Thoracic aorta (tissue), 2 donors: ENCODE data around the gene CAMTA2. TPM values are rescaled to one million over a fixed set of nuclear protein-coding genes. Genes with fewer than 3 reads are reported as not detected.

Source experiments
- ATAC-seq: fragments of 150-250 bp; one replicate; pipeline ENCODE4 v1.8.0; 2017; ENCODE audit warnings: low read depth; ENCODE audit not compliant: insufficient number of reproducible peaks, low FRiP score
- DNase-seq: peaks from one replicate; pipeline ENCODE4 v3.0.0-alpha.2; 2020; ENCODE audit warnings: low spot score
- H3K27ac ChIP-seq, 2 donors: fragments of 200-600 bp; sonication (generic); 1 replicate in 1 of 2; 2 replicates in 1 of 2; pipeline ENCODE4 v1.5.1; 2016; ENCODE audit warnings: mild to moderate bottlenecking in 2 of 2, moderate library complexity in 2 of 2
- H3K27me3 ChIP-seq: fragments of 200-600 bp; sonication (generic); replicated peaks from 2 replicates; pipeline ENCODE4 v1.6.0; 2016; ENCODE audit warnings: mild to moderate bottlenecking; ENCODE audit not compliant: insufficient read depth
- H3K36me3 ChIP-seq: fragments of 200-600 bp; sonication (generic); one replicate; pipeline ENCODE4 v1.5.1; 2016
- H3K4me1 ChIP-seq, 2 donors: fragments of 200-600 bp; sonication (generic); 1 replicate in 1 of 2; 2 replicates in 1 of 2; pipeline versions ENCODE4 v1.5.1 to v1.6.0; 2016; ENCODE audit warnings: low read depth in 2 of 2, mild to moderate bottlenecking in 1 of 2; ENCODE audit not compliant: control insufficient read depth in 1 of 2
- H3K4me3 ChIP-seq: fragments of 200-600 bp; sonication (generic); 2 replicates; pipeline ENCODE4 v1.5.1; 2016; ENCODE audit warnings: mild to moderate bottlenecking
- H3K9me3 ChIP-seq: fragments of 200-600 bp; sonication (generic); 2 replicates; pipeline ENCODE4 v1.5.1; 2016
- CTCF ChIP-seq: fragments of 200-600 bp; sonication (generic); IDR thresholded peaks from one replicate; pipeline ENCODE4 v1.5.1; 2019; ENCODE audit warnings: antibody characterized with exemption
- total RNA-seq, 2 donors: library from RNA; depleted of rRNA; stranded (reverse); fragments of >200 nt; gene quantifications; one replicate each; pipeline versions ENCODE4 v1.1.0 to v1.2.3, GENCODE V29; 2016

The CAMTA2 gene
- total RNA-seq, 2 donors from 2014 or later: 31.3 to 34.0 TPM

DNA sequence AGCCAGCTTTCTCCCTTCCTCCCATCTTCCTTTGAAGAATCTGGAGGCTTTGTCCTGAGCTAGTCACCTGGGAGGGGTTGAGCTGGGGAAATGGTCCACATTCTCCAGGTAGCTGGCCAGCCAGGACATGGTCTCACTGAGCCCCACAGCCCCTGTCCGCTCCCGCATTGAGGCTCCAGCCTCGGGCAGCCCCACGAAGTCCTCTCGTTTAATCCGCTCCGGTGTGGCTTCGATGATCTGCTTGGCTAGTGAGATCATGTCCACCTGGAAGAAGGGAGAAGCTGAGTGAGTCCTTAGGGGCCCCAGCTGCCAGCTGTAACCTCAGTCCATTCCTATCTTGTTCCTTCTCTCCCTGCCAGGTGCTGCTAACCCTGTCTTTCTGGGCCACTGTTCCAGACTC is 17.2 kb downstream of the CAMTA2 start:
- no peak for ATAC-seq
- TF ChIP-seq CTCF: no peak
- no peak overlapping the region for H3K4me3 ChIP-seq
- H3K27me3 ChIP-seq: no peaks in the 10 kb centered on the region
- no peaks in the 10 kb centered on the region for H3K9me3 ChIP-seq
- no peak for DNase-seq
- H3K27ac ChIP-seq: peak overlapping the region in 1 of 2 donors; percentile 94
- peaks cover 18% of the 10 kb centered on the region for H3K36me3 ChIP-seq
- H3K4me1 ChIP-seq: peaks cover 13 to 46% of the 10 kb centered on the region in 2 donors

DNA sequence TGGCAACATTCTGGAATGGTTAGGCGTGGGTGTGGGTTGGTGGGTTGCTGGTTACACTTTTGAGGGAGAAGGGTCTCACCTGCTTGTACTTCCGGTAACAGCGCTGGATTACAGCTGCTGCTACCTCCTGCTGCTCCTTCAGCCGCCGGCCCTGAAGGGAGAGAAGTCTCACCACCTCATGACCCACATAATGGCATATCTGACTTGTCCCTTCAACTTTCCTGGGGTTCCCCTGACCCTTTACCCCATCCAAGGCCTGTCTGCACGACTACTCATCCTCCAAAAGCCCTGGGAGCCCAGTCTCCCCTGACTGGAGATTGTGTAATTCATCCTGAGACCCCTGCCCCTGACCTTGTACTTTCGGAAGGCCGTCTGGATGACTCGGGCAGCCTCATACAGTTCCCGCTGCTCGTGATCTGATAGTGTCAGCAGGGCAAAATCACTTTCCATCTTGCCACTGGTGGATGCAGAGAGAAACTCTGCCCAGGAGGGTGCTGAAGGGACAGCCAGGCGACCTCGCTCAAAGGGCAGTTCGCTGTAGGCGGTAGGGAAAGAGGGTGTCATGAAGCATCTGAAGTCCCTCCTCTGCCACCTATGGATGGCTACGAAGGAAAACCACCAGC is 17.8 kb downstream of the CAMTA2 start:
- Histone ChIP-seq H3K4me3 (no peak overlapping the region), H3K27ac (peak overlapping the region in 1 of 2 donors; percentile 94), H3K36me3 (peaks cover 18% of the 10 kb centered on the region), H3K9me3 (no peaks in the 10 kb centered on the region), H3K27me3 (no peaks in the 10 kb centered on the region), H3K4me1 (peaks cover 13 to 46% of the 10 kb centered on the region in 2 donors)
- ATAC-seq: no peak
- TF ChIP-seq CTCF: no peak
- DNase-seq: no peak

GRCh38 chr17:4969047-4969550 is 18.4 kb downstream of the CAMTA2 start:
- peaks cover 18% of the 10 kb centered on the region for H3K36me3 ChIP-seq
- DNase-seq (no peak), ATAC-seq (no peak)

GRCh38 chr17:4968486-4969046 is 18.9 kb downstream of the CAMTA2 start:
- Histone ChIP-seq H3K36me3 (peaks cover 18% of the 10 kb centered on the region), H3K4me3 (peak overlapping the region; percentile 89), H3K27me3 (no peaks in the 10 kb centered on the region), H3K27ac (peak overlapping the region; percentile 94 to 95), H3K9me3 (no peaks in the 10 kb centered on the region), H3K4me1 (peaks cover 13 to 36% of the 10 kb centered on the region in 2 donors)
- no peak for ATAC-seq
- TF ChIP-seq CTCF: no peak
- DNase-seq: no peak

More at GRCh38 chr17:4969047-4969550, 18.4 kb downstream of the CAMTA2 start:
- Histone ChIP-seq H3K27me3 (no peaks in the 10 kb centered on the region), H3K4me3 (peak overlapping the region; percentile 89), H3K4me1 (peaks cover 13 to 41% of the 10 kb centered on the region in 2 donors), H3K27ac (peak overlapping the region; percentile 94 to 95), H3K9me3 (no peaks in the 10 kb centered on the region)
- TF ChIP-seq CTCF: no peak
